Suprapubic skin (tissue), 3 donors: ENCODE data around the gene ARMC8.

Source experiments
- POLR2A ChIP-seq, 2 donors: fragments of 450-650 bp; IDR thresholded peaks; one replicate each; pipeline ENCODE4 v1.6.1; 2017; ENCODE audit warnings: antibody characterized with exemption in 2 of 2, mild to moderate bottlenecking in 2 of 2, moderate library complexity in 2 of 2
- TF ChIP-seq, protein P1 (sequence below), 2 donors: fragments of 200-600 bp in 1 of 2; fragments of 450-650 bp in 1 of 2; sonication (generic) in 1 of 2; IDR thresholded peaks; one replicate each; pipeline ENCODE4 v1.5.1; 2016 to 2019; ENCODE audit warnings: antibody characterized with exemption in 2 of 2, mild to moderate bottlenecking in 1 of 2, moderate library complexity in 1 of 2

DNA sequence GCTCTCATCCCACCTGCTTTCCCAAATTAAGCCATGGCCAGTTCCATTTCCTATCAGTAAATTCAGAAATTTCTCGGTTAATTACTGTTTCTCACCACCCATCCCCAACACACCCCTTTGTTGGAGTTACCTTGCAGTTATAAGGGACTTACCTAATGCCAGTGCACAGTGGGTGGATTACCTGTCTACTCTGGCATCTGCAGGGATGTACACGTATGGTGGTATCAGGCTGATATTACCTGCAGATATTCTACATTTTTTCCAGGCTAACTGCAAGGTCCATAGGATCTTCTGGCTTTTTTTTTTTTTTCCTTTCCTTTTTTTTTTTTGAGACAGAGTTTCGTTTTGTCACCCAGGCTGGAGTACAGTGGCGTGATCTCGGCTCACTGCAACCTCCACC is 153.4 kb downstream of the ARMC8 start:
- TF ChIP-seq, protein P1, sequence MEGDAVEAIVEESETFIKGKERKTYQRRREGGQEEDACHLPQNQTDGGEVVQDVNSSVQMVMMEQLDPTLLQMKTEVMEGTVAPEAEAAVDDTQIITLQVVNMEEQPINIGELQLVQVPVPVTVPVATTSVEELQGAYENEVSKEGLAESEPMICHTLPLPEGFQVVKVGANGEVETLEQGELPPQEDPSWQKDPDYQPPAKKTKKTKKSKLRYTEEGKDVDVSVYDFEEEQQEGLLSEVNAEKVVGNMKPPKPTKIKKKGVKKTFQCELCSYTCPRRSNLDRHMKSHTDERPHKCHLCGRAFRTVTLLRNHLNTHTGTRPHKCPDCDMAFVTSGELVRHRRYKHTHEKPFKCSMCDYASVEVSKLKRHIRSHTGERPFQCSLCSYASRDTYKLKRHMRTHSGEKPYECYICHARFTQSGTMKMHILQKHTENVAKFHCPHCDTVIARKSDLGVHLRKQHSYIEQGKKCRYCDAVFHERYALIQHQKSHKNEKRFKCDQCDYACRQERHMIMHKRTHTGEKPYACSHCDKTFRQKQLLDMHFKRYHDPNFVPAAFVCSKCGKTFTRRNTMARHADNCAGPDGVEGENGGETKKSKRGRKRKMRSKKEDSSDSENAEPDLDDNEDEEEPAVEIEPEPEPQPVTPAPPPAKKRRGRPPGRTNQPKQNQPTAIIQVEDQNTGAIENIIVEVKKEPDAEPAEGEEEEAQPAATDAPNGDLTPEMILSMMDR (IDR thresholded peaks at IDR 0.05) = no peak
- TF ChIP-seq POLR2A (IDR thresholded peaks at IDR 0.05) = no peak
